ENCODE measurements around the gene OR7C1.
A peak's percentile ranks its signal among the peaks of the same experiment; 100 is the strongest.
"Not testable (repeated sequence)": the region's sequence is repeated elsewhere in the genome, so short reads cannot be mapped to it uniquely, and the experiment has no call there.

The OR7C1 gene

GRCh38 chr19:14785102-14785793, 49.7 kb downstream of the OR7C1 start:
- not testable (repeated sequence) for DNase-seq (ENCODE audit: low read depth in 2 of 2)

DNA sequence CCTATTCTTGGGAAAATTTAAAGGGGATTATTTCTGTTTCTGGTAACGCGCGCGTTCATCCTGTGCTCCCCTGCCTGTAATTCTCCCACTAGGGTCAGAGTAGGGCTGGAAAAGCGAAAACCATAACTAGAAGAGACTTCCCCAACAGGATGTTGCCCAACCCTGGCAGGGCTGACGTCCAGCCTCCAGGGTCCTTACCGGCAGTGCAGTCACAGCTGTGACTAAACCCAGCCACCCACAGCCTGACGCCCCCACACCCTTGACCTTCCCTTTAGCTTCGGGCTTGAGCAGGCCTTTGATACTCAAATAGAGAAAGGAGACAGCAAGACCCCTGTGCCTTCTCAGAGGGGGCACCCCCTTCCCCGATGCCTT, 50.3 kb downstream of the OR7C1 start:
- peak in 1 of 2 donors; percentile 30 for DNase-seq (ENCODE audit: low read depth in 2 of 2)

GRCh38 chr19:14783410-14783998, 51.5 kb downstream of the OR7C1 start:
- not testable (repeated sequence) for DNase-seq (ENCODE audit: low read depth in 2 of 2)

- DNase-seq (ENCODE audit: low read depth in 2 of 2), result no peak
Observed at GRCh38 chr19:14782626-14783409, 52.2 kb downstream of the OR7C1 start.

GRCh38 chr19:14781713-14782536, 53.1 kb downstream of the OR7C1 start:
- DNase-seq (ENCODE audit: low read depth in 2 of 2), result not testable (repeated sequence)

DNA sequence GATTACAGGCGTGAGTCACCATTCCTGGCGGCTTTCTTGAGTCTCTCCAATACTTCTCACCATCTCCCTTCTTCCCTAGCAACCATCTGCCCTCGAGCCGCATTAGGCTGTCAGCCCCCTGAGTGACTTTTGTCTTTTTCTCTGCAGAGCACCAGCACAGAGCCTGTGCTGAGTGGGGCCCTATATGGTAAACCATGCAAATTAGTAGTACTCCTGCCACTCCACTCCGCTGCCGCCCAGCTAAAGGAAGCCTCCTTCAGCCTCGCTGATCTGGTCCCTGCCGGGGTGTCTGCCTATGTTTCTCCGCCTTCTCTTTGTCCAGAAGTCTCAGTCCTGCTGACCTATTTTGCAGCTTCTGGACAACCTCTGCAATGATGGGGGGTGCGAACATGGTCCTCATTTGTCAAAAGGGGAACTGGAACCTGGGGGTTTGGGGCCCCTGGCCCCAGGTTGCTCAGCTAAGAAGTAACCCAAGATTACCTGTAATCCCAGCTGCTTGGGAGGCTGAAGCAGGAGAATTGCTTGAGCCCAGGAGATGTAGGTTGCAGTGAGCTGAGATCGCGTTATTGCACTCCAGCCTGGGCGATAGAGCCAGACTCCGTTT, 54.3 kb downstream of the OR7C1 start:
- not testable (repeated sequence) for DNase-seq (ENCODE audit: low read depth in 2 of 2)

DNA sequence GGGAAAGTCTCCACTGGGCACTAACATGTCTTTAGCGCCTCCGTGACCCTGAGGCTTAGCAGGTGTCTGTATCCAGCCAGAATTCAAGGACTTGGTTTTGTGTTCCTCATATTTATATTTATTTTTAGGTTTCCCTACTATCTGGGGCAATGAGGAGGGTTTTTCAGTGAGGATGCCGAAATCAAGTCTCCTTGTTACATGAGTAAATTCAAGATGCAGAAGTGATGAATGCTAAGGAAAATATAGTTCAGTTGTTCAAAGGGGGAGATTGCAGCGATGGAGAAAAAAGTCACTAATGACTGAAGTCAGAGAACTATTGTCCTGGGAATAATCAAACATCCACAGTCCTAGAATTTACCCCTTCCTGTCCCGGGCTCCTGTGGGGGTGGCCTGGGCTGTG, 55.8 kb downstream of the OR7C1 start:
- DNase-seq (ENCODE audit: low read depth in 2 of 2), result no peak

DNA sequence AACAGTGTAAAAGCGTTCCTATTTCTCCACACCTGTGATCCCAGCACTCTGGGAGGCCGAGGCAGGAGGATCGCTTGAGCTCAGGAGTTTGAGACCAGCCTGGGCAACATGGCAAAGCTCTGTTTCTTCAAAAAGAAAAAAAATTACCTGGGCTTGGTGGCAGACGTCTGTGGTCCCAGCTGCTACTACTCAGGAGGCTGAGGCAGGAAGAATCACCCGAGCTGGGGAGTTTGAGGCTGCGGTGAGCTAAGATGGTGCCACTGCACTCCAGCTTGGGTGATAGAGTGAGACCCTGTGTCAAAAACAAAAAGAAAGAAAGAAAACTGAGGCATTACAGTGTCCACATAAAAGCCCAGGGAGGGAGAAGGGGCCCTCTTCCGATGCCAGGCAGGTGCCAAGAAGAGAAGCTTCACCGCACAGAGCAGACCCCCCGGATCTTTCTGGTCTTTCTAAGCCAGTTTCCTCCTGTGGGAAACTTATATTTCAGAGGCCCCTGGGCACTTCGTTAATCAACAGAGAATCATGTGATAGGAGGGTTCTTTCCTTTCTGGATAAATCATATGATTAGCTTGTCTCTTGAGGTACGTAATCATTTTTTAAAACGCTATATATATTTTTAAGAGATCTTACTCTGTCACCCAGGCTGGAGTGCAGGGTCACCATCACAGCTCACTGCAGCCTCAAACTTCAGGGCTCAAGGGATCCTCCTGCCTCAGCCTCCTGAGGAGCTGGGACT, 56.7 kb downstream of the OR7C1 start, which contains the start of gene ADGRE2:
TSS of gene ADGRE2 (minus strand) at position 451 of the 736 bp plus-strand sequence. CDS start 1,804 bp downstream, outside the sequence.
- not testable (repeated sequence) for DNase-seq (ENCODE audit: low read depth in 2 of 2)

GRCh38 chr19:14777645-14778044, 57.3 kb downstream of the OR7C1 start:
- DNase-seq (ENCODE audit: low read depth in 2 of 2), result not testable (repeated sequence)

GRCh38 chr19:14775869-14776586, 59.0 kb downstream of the OR7C1 start:
- no peak for DNase-seq (ENCODE audit: low read depth in 2 of 2)

GRCh38 chr19:14775326-14775725, 59.7 kb downstream of the OR7C1 start:
- not testable (repeated sequence) for DNase-seq (ENCODE audit: low read depth in 2 of 2)

DNA sequence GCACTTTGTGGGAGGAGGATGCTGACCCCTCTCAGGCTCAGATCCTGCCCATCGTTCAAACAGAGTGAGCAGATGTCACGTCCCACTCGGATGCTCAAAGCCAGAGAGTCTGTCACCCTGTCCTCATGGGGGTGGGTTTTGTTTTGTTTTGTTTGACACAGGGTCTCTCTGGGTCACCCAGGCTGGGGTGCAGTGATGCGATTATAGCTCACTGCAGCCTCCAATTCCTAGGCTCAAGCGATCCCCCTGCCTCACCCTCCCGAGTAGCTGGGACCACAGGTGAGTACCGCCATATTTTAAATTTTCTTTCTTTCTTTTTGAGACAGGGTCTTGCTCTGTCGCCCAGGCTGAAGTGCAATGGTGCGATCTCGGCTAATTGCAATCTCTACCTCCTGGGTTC, 60.6 kb downstream of the OR7C1 start:
- no peak for DNase-seq (ENCODE audit: low read depth in 2 of 2)

DNA sequence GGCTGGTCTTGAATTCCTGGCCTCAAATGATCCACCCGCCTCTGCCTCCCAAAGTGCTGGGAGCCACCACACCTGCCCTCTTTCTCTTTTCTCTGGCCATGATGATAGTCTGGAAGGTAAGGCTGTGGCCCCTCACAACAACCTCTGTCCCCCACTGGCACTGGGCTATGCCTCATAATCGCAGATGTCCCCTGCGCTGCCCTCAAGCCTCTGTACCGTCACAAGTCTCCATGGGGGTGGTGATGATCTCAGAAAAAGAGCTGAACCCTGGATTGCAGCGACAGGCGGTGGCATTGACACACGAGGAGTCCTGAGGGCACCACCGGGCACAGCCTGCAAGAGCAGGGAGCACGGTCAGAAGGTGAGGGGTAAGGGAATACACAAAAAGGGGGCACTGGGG, 61.3 kb downstream of the OR7C1 start:
- DNase-seq (ENCODE audit: low read depth in 2 of 2), result not testable (repeated sequence)

GRCh38 chr19:14772995-14773394, 62.0 kb downstream of the OR7C1 start:
- no peak for DNase-seq (ENCODE audit: low read depth in 2 of 2)

DNA sequence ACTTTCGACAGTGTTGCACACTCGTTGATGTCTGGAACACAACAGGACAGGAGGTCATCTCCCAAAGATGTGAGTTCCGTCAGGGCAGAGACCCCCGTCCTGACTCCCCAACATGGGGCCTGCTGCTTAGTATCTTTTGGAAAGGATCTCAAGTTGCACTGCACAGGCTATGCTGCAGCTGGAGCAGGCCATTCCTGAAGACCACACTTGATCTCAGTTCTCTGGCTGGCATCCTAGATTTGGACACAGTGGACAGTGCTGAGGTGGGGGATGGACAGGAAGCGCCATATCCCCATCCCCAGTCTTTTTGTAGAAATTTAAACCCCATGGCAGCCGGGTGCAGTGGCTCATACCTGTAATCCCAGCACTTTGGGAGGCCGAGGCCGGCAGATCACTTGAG, 62.5 kb downstream of the OR7C1 start:
- no peak for DNase-seq (ENCODE audit: low read depth in 2 of 2)

GRCh38 chr19:14770944-14771839, 63.8 kb downstream of the OR7C1 start:
- no peak for DNase-seq (ENCODE audit: low read depth in 2 of 2)

DNA sequence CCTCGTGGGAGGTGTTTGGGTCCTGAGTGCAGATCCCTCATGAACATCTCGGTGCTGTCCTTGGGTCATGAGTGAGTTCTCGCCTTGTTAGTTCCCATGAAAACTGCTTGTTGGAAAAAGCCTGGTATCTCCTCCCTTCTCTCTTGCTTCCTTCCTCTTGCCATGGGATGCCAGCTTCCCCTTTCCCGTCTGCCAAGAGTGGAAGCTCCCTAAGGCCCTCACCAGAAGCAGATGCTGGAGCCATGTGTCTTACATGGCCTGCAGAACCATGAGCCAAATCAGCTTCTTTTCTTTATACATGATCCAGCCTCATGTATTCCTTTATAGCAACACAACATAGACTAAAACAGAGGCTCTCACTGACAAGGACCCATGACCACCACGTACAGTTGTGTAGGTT, 64.8 kb downstream of the OR7C1 start:
- no peak for DNase-seq (ENCODE audit: low read depth in 2 of 2)

- no peak for DNase-seq (ENCODE audit: low read depth in 2 of 2)
Observed at GRCh38 chr19:14769201-14769600, 65.8 kb downstream of the OR7C1 start.

GRCh38 chr19:14768001-14768400, 67.0 kb downstream of the OR7C1 start:
- DNase-seq (ENCODE audit: low read depth in 2 of 2), result no peak

All from stimulated activated CD4-positive, alpha-beta T cell treated with anti-CD3 and anti-CD28 coated beads, Interleukin-15, amount 100 ng/mL, for 48 hours (primary cell).